ENCODE results near the gene KHDC4.

GRCh38 chr1:155911156-155912055 is 22.8 kb downstream of the KHDC4 start, which contains the start of gene RIT1:
- TF ChIP-seq CTCF (conservative IDR thresholded peaks at IDR 0.05 in 1 of 2, IDR thresholded peaks at IDR 0.05 in 1 of 2; ENCODE audit: low read depth in 1 of 2, low read length in 2 of 2) (peak in 1 of 2 donors; percentile 4), EZH2 (IDR thresholded peaks at IDR 0.05; ENCODE audit: low read length, missing control alignments) (no peak)
